Stimulated activated CD4-positive, alpha-beta T cell treated with anti-CD3 and anti-CD28 coated beads, TNF-alpha, amount 100 ng/mL, for 48 hours (primary cell): ENCODE data around the gene LRRC37A3.
A peak's percentile ranks its signal among the peaks of the same experiment; 100 is the strongest.
"Not testable (repeated sequence)": the region's sequence is repeated elsewhere in the genome, so short reads cannot be mapped to it uniquely, and the experiment has no call there.

Experiments used
- DNase-seq, 3 donors: peaks; one replicate each; pipeline ENCODE4 v3.0.0-alpha.2; 2020; ENCODE audit warnings: low read depth in 3 of 3

Gene LRRC37A3

GRCh38 chr17:64919289-64920025 is at the start of gene LRRC37A3:
LRRC37A3 (minus strand) TSS chr17:64919478; CDS start chr17:64897257, 22,221 bp downstream.
- peak; percentile 97 to 100 (median 98) for DNase-seq

GRCh38 chr17:64965873-64966287 is 46.6 kb upstream of the LRRC37A3 start:
- peak in 2 of 3 donors; percentile 59 to 61 for DNase-seq

GRCh38 chr17:64965256-64965872 is 46.1 kb upstream of the LRRC37A3 start:
- DNase-seq, result not testable (repeated sequence)

- DNase-seq, result no peak
These were observed 45.5 kb upstream of the LRRC37A3 start for GRCh38 chr17:64964796-64965195.

GRCh38 chr17:64963814-64964213 is 44.5 kb upstream of the LRRC37A3 start:
- not testable (repeated sequence) for DNase-seq

GRCh38 chr17:64961563-64962378 is 42.5 kb upstream of the LRRC37A3 start:
- DNase-seq, result peak in 1 of 3 donors; percentile 35

GRCh38 chr17:64951877-64952276 is 32.6 kb upstream of the LRRC37A3 start:
- DNase-seq, result no peak

- DNase-seq, result no peak
These were observed 31.6 kb upstream of the LRRC37A3 start for GRCh38 chr17:64950871-64951270.

- DNase-seq, result no peak
These were observed 27.9 kb upstream of the LRRC37A3 start for GRCh38 chr17:64947152-64947551.

- no peak for DNase-seq
These were observed 22.5 kb upstream of the LRRC37A3 start for GRCh38 chr17:64941761-64942160.

GRCh38 chr17:64941045-64941444 is 21.8 kb upstream of the LRRC37A3 start:
- no peak for DNase-seq

GRCh38 chr17:64940055-64940454 is 20.8 kb upstream of the LRRC37A3 start:
- no peak for DNase-seq

GRCh38 chr17:64938925-64939474 is 19.7 kb upstream of the LRRC37A3 start:
- DNase-seq, result peak; percentile 19 to 53 (median 26)

GRCh38 chr17:64938290-64938689 is 19.0 kb upstream of the LRRC37A3 start:
- DNase-seq, result no peak

GRCh38 chr17:64936117-64936516 is 16.8 kb upstream of the LRRC37A3 start:
- no peak for DNase-seq

- DNase-seq, result not testable (repeated sequence)
These were observed 15.1 kb upstream of the LRRC37A3 start for GRCh38 chr17:64934284-64934778.

- DNase-seq, result not testable (repeated sequence)
These were observed 13.6 kb upstream of the LRRC37A3 start for GRCh38 chr17:64932850-64933249.

- DNase-seq, result not testable (repeated sequence)
These were observed 11.1 kb upstream of the LRRC37A3 start for GRCh38 chr17:64930374-64930773.

- DNase-seq, result peak; percentile 17 to 31 (median 24)
These were observed 10.3 kb upstream of the LRRC37A3 start for GRCh38 chr17:64929419-64930209.

- not testable (repeated sequence) for DNase-seq
These were observed 9.4 kb upstream of the LRRC37A3 start for GRCh38 chr17:64928701-64929100.

- peak in 2 of 3 donors; percentile 56 to 82 for DNase-seq
These were observed 8.2 kb upstream of the LRRC37A3 start for GRCh38 chr17:64927444-64927843.
